ENCODE data around the gene NENF. TPM values are rescaled to one million over a fixed set of nuclear protein-coding genes. Genes with fewer than 3 reads are reported as not detected.

The NENF gene
- total RNA-seq, 4 donors from 2014 or later = 82.8 to 139 (median 84.6) TPM

GRCh38 chr1:212457740-212458338 is 25.1 kb downstream of the NENF start:
- no peak overlapping the region for H3K4me3 ChIP-seq (ENCODE audit: low read depth, poor library complexity, severe bottlenecking)
- WGBS, 2 donors = 54 to 58% methylated on average over 8 of the region's 8 CpGs
- TF ChIP-seq POLR2A (IDR thresholded peaks at IDR 0.05) = no peak
- TF ChIP-seq CTCF (IDR thresholded peaks at IDR 0.05) = no peak
- intact Hi-C loops (cut with DNase I; ENCODE audit: low total_unique reads) = no loop called here
- DNase-seq (ENCODE audit: low spot score in 2 of 2) = no peak

- DNase-seq (ENCODE audit: low spot score in 2 of 2) = no peak
Measured at GRCh38 chr1:212458817-212459216, 26.1 kb downstream of the NENF start.

GRCh38 chr1:212459656-212460055 is 26.9 kb downstream of the NENF start:
- WGBS, 2 donors = 64 to 71% methylated on average over 5 of the region's 5 CpGs
- TF ChIP-seq POLR2A (IDR thresholded peaks at IDR 0.05) (no peak), CTCF (IDR thresholded peaks at IDR 0.05) (no peak)
- no peak overlapping the region for H3K4me3 ChIP-seq (ENCODE audit: low read depth, poor library complexity, severe bottlenecking)
- no peak for DNase-seq (ENCODE audit: low spot score in 2 of 2)
- intact Hi-C loops (cut with DNase I; ENCODE audit: low total_unique reads) = no loop called here

More at GRCh38 chr1:212458817-212459216, 26.1 kb downstream of the NENF start:
- H3K4me3 ChIP-seq (ENCODE audit: low read depth, poor library complexity, severe bottlenecking) = no peak overlapping the region
- WGBS, 2 donors = 26 to 45% methylated on average over 1 of the region's 1 CpG
- intact Hi-C loops (cut with DNase I; ENCODE audit: low total_unique reads) = no loop called here
- TF ChIP-seq CTCF (IDR thresholded peaks at IDR 0.05) (no peak), POLR2A (IDR thresholded peaks at IDR 0.05) (no peak)

GRCh38 chr1:212460376-212460775 is 27.7 kb downstream of the NENF start:
- no peak for DNase-seq (ENCODE audit: low spot score in 2 of 2)
- no peak for TF ChIP-seq POLR2A (IDR thresholded peaks at IDR 0.05)
- no peak for TF ChIP-seq CTCF (IDR thresholded peaks at IDR 0.05)
- intact Hi-C loops (cut with DNase I; ENCODE audit: low total_unique reads) = no loop called here
- no peak overlapping the region for H3K4me3 ChIP-seq (ENCODE audit: low read depth, poor library complexity, severe bottlenecking)
- 85% methylated on average over 8 to 9 of the region's 9 CpGs for whole genome bisulfite sequencing, 2 donors

- no peak overlapping the region for H3K4me3 ChIP-seq (ENCODE audit: low read depth, poor library complexity, severe bottlenecking)
- intact Hi-C loops (cut with DNase I; ENCODE audit: low total_unique reads) = no loop called here
- no peak for DNase-seq (ENCODE audit: low spot score in 2 of 2)
- 88 to 92% methylated on average over 13 of the region's 13 CpGs for WGBS, 2 donors
- TF ChIP-seq CTCF (IDR thresholded peaks at IDR 0.05) (no peak), POLR2A (IDR thresholded peaks at IDR 0.05) (no peak)
Measured at GRCh38 chr1:212461916-212462660, 29.4 kb downstream of the NENF start.
